IMR-90 (cell line): Measurements from ENCODE around the gene INPP5J. TPM values are rescaled to one million over a fixed set of nuclear protein-coding genes. Genes with fewer than 3 reads are reported as not detected.

Experiments
- ATAC-seq: fragments of 200-7000 bp; cut with Tn5 transposase; 2 replicates; pipeline ENCODE4 v1.9.1; 2020; ENCODE audit warnings: low read depth, mild to moderate bottlenecking, moderate library complexity
- BruUV-seq: library from RNA; stranded (reverse); fragments of 400-500 nt; replicated peaks from 2 replicates; lab custom pipeline; 2021; lab: Mats Ljungman, UMichigan
- CTCF ChIA-PET: fragments of 300-600 bp; formaldehyde crosslinking; extraction: SDS; loops from one replicate; lab custom pipeline; 2021; ENCODE audit warnings: antibody characterized with exemption; lab: Yijun Ruan, JAX
- POLR2A ChIA-PET: fragments of 300-600 bp; sonication (Branson Sonifier 250); formaldehyde crosslinking; loops from one replicate; lab custom pipeline; 2022; ENCODE audit warnings: antibody characterized with exemption; ENCODE audit not compliant: unreplicated experiment; lab: Charles Lee
- DNase-seq: peaks from one replicate; pipeline ENCODE4 v3.0.0; 2013
- H2AFZ ChIP-seq: replicated peaks from 2 replicates; pipeline ENCODE3; 2013; ENCODE audit warnings: low read length, mild to moderate bottlenecking; ENCODE audit not compliant: poor library complexity
- H2AK5ac ChIP-seq: 2 replicates; pipeline ENCODE4 v1.6.1; 2013; ENCODE audit warnings: low read depth, low read length, inconsistent platforms
- H2AK9ac ChIP-seq: replicated peaks from 2 replicates; pipeline ENCODE3; 2013; ENCODE audit warnings: mild to moderate bottlenecking, low read depth, low read length, moderate library complexity; ENCODE audit not compliant: poor library complexity
- H2BK120ac ChIP-seq: 2 replicates; pipeline ENCODE4 v1.6.1; 2013; ENCODE audit warnings: low read depth, low read length, inconsistent platforms
- H2BK15ac ChIP-seq: 3 replicates; pipeline ENCODE4 v1.6.1; 2013; ENCODE audit warnings: low read depth, low read length, inconsistent platforms
- H2BK20ac ChIP-seq: 2 replicates; pipeline ENCODE4 v1.6.1; 2013; ENCODE audit warnings: low read depth, mild to moderate bottlenecking, inconsistent platforms, low read length, moderate library complexity
- H2BK5ac ChIP-seq: 2 replicates; pipeline ENCODE4 v1.6.1; 2013; ENCODE audit warnings: mild to moderate bottlenecking, low read depth, low read length, inconsistent platforms; ENCODE audit not compliant: poor library complexity, severe bottlenecking
- H3K14ac ChIP-seq: replicated peaks from 2 replicates; pipeline ENCODE4 v1.6.1; 2013; ENCODE audit warnings: low read depth, low read length, inconsistent platforms
- H3K18ac ChIP-seq: 2 replicates; pipeline ENCODE4 v1.6.1; 2013; ENCODE audit warnings: low read depth, low read length, control low read depth
- H3K23ac ChIP-seq: 2 replicates; pipeline ENCODE4 v1.6.1; 2013; ENCODE audit warnings: low read depth, low read length, inconsistent platforms
- H3K27ac ChIP-seq: 2 replicates; pipeline ENCODE4 v1.5.1; 2013; ENCODE audit warnings: mild to moderate bottlenecking, control low read depth, low read length; ENCODE audit not compliant: insufficient read depth
- H3K27me3 ChIP-seq: 2 replicates; pipeline ENCODE4 v1.6.1; 2013; ENCODE audit warnings: low read length; ENCODE audit not compliant: control insufficient read depth, insufficient read depth
- H3K36me3 ChIP-seq: 2 replicates; pipeline ENCODE4 v1.6.1; 2013; ENCODE audit warnings: low read length, mixed read lengths; ENCODE audit not compliant: control insufficient read depth, insufficient read depth
- H3K4ac ChIP-seq: 2 replicates; pipeline ENCODE4 v1.6.1; 2013; ENCODE audit warnings: low read depth, low read length, inconsistent platforms
- H3K4me1 ChIP-seq: 2 replicates; pipeline ENCODE4 v1.6.1; 2013; ENCODE audit warnings: low read length, mixed read lengths; ENCODE audit not compliant: control insufficient read depth, insufficient read depth
- H3K4me2 ChIP-seq: 2 replicates; pipeline ENCODE4 v1.6.1; 2013; ENCODE audit warnings: low read depth, mild to moderate bottlenecking, control low read depth, low read length, moderate library complexity
- H3K4me3 ChIP-seq: 2 replicates; pipeline ENCODE4 v1.5.1; 2013; ENCODE audit warnings: low read depth, mild to moderate bottlenecking, control low read depth, low read length, moderate library complexity; ENCODE audit not compliant: insufficient read depth
- H3K56ac ChIP-seq: 2 replicates; pipeline ENCODE4 v1.6.1; 2013; ENCODE audit warnings: low read length, inconsistent platforms; ENCODE audit not compliant: insufficient read depth; ENCODE audit errors: extremely low read depth
- H3K79me1 ChIP-seq, 2 experiments: 2 replicates each; pipeline ENCODE4 v1.6.1; 2013; ENCODE audit warnings: low read length in 2 of 2, inconsistent platforms in 1 of 2, low read depth in 1 of 2
- H3K9ac ChIP-seq: 2 replicates; pipeline ENCODE4 v1.6.1; 2013; ENCODE audit warnings: low read depth, low read length, control low read depth
- H3K9me1 ChIP-seq: 2 replicates; pipeline ENCODE4 v1.6.1; 2013; ENCODE audit warnings: low read length, inconsistent platforms; ENCODE audit not compliant: insufficient read depth
- H3K9me3 ChIP-seq: 2 replicates; pipeline ENCODE4 v1.6.1; 2013; ENCODE audit warnings: low read length; ENCODE audit not compliant: control insufficient read depth, insufficient read depth
- H4K20me1 ChIP-seq: 2 replicates; pipeline ENCODE4 v1.6.1; 2013; ENCODE audit warnings: low read length, inconsistent platforms; ENCODE audit not compliant: insufficient read depth
- H4K5ac ChIP-seq: 2 replicates; pipeline ENCODE4 v1.6.1; 2013; ENCODE audit warnings: mild to moderate bottlenecking, low read depth, low read length, control low read depth
- H4K8ac ChIP-seq, 2 experiments: 2 replicates each; pipeline ENCODE4 v1.6.1; 2013; ENCODE audit warnings: low read depth in 2 of 2, low read length in 2 of 2, control low read depth in 1 of 2, inconsistent platforms in 1 of 2
- H4K91ac ChIP-seq: 2 replicates; pipeline ENCODE4 v1.6.1; 2013; ENCODE audit warnings: low read depth, low read length, inconsistent platforms; ENCODE audit not compliant: insufficient read depth
- BHLHE40 ChIP-seq: fragments of 150-350 bp; IDR thresholded peaks from 2 replicates; pipeline ENCODE4 v1.6.1; 2016; ENCODE audit warnings: mild to moderate bottlenecking, low read depth, low read length
- CEBPB ChIP-seq: IDR thresholded peaks from 2 replicates; pipeline ENCODE4 v1.6.1; 2012; ENCODE audit warnings: low read depth, low read length, improper control_type of control experiment
- CHD1 ChIP-seq: IDR thresholded peaks from 2 replicates; pipeline ENCODE4 v1.6.1; 2012; ENCODE audit warnings: low read depth, low read length, improper control_type of control experiment
- FOS ChIP-seq: fragments of 150-350 bp; IDR thresholded peaks from 2 replicates; pipeline ENCODE4 v1.6.1; 2016; ENCODE audit warnings: low read depth, low read length
- MAFK ChIP-seq: IDR thresholded peaks from 2 replicates; pipeline ENCODE4 v1.6.1; 2012; ENCODE audit warnings: low read depth, low read length, improper control_type of control experiment
- MAZ ChIP-seq: IDR thresholded peaks from 2 replicates; pipeline ENCODE4 v1.6.1; 2012; ENCODE audit warnings: low read depth, mild to moderate bottlenecking, low read length, improper control_type of control experiment, moderate library complexity, borderline replicate concordance
- MXI1 ChIP-seq: IDR thresholded peaks from 2 replicates; pipeline ENCODE4 v1.6.1; 2012; ENCODE audit warnings: low read depth, mild to moderate bottlenecking, low read length, moderate library complexity, borderline replicate concordance
- NFE2L2 ChIP-seq: fragments of 150-350 bp; IDR thresholded peaks from 2 replicates; pipeline ENCODE4 v1.6.1; 2016; ENCODE audit warnings: low read depth, mild to moderate bottlenecking, low read length
- POLR2A ChIP-seq: IDR thresholded peaks from 2 replicates; pipeline ENCODE4 v1.6.1; 2012; ENCODE audit warnings: mild to moderate bottlenecking, low read depth, low read length
- RAD21 ChIP-seq: IDR thresholded peaks from 2 replicates; pipeline ENCODE4 v1.6.1; 2012; ENCODE audit warnings: low read length, improper control_type of control experiment
- RCOR1 ChIP-seq: IDR thresholded peaks from 2 replicates; pipeline ENCODE4 v1.6.1; 2012; ENCODE audit warnings: mild to moderate bottlenecking, low read length, improper control_type of control experiment; ENCODE audit not compliant: insufficient replicate concordance
- RFX5 ChIP-seq: IDR thresholded peaks from 2 replicates; pipeline ENCODE4 v1.8.0; 2012; ENCODE audit warnings: low read depth, mild to moderate bottlenecking, low read length, moderate library complexity
- SMC3 ChIP-seq: fragments of 150-350 bp; IDR thresholded peaks from 2 replicates; pipeline ENCODE4 v1.6.1; 2016; ENCODE audit warnings: low read depth, mild to moderate bottlenecking, antibody characterized with exemption, low read length, moderate library complexity
- WGBS, 2 experiments: methylation state at CpG; one replicate each; pipeline versions ENCODE4 v1.1.5 to v1.1.7; 2013; ENCODE audit warnings: missing lambda C conversion rate in 2 of 2; ENCODE audit not compliant: insufficient read length in 1 of 2; ENCODE audit errors: extremely low coverage in 2 of 2; 5-methylcytosine and 5-hydroxymethylcytosine counted together
- dilution Hi-C: fragments of 300-500 bp; cut with HindIII; formaldehyde crosslinking; loops from one replicate; pipeline ENCODE4 v1.14.3; 2018; ENCODE audit warnings: low sequenced_read_pairs; ENCODE audit not compliant: unreplicated experiment
- in situ Hi-C: fragments of 300-500 bp; cut with MboI; formaldehyde crosslinking; loops from 3 replicates; pipeline ENCODE4 v1.14.3; 2019; ENCODE audit warnings: low sequenced_read_pairs, inconsistent platforms, mixed read lengths
- intact Hi-C: fragments of 100-400 bp; cut with micrococcal nuclease; formaldehyde crosslinking; loops from 2 replicates; pipeline ENCODE4 v1.10.0; 2022
- polyA plus RNA-seq, 3 experiments: library from polyadenylated mRNA; depleted of rRNA; stranded (reverse); fragments of >200 nt; gene quantifications; 2 replicates each; pipeline ENCODE4 v1.2.3, GENCODE V29; 2012; ENCODE audit warnings: low replicate concordance in 1 of 3
- total RNA-seq: library from RNA; depleted of rRNA; stranded (reverse); fragments of >200 nt; gene quantifications from 2 replicates; pipeline ENCODE4 v1.2.3, GENCODE V29; 2012
- TF ChIP-seq, protein P1 (sequence below): conservative IDR thresholded peaks from 2 replicates; pipeline ENCODE4 v1.5.1; 2012; ENCODE audit warnings: mild to moderate bottlenecking, low read depth, low read length, improper control_type of control experiment
- TF ChIP-seq, protein P2 (sequence below): fragments of 150-350 bp; IDR thresholded peaks from 2 replicates; pipeline ENCODE4 v1.6.1; 2017; ENCODE audit warnings: mild to moderate bottlenecking, antibody characterized with exemption, low read length, low read depth

Gene INPP5J
- total and polyA plus RNA-seq, 2 of the 4 experiments (the other 2 are of a cell fraction) = 0.36 to 2.2 TPM

GRCh38 chr22:31080848-31081649 is 41.7 kb upstream of the INPP5J start, which contains the start of gene SMTN:
TSS of gene SMTN (plus strand) at chr22:31081318. CDS start at chr22:31083259, 1,941 bp downstream.
- BruUV-seq = TSS peak; percentile 71
- no peaks in the 10 kb centered on the region for H3K9me3 ChIP-seq
- H3K56ac ChIP-seq = peak within 1 kb of the TSS; percentile 89
- intact Hi-C loops (loop anchor here (1.0 to 2.0 kb wide), 2 partner anchors 18 to 42 kb away; no protein-coding TSS in a partner anchor), dilution Hi-C loops (no loop called here), in situ Hi-C loops (no loop called here)
- peaks cover 7% of the 10 kb centered on the region; the same call in 1 of the 2 replicates for H3K36me3 ChIP-seq
- H4K20me1 ChIP-seq = no peaks in the 10 kb centered on the region; the same call in 1 of the 2 replicates
- peak within 1 kb of the TSS; percentile 96 for H3K23ac ChIP-seq
- H3K27ac ChIP-seq = peak within 1 kb of the TSS; percentile 83
- H4K8ac ChIP-seq = peak within 1 kb of the TSS; percentile 33 to 79
- peak within 1 kb of the TSS; percentile 77 for H4K91ac ChIP-seq
- peak within 1 kb of the TSS; percentile 95 for H3K9ac ChIP-seq
- H3K27me3 ChIP-seq = no peaks in the 10 kb centered on the region
- ChIA-PET POLR2A (interaction anchor here (0.6 to 1.0 kb wide), 3 partner anchors 42 to 116 kb away, joined by 3 to 4 read pairs (median 3); partner anchors contain the start of gene TUG1), CTCF (no interaction called here)
- peaks cover 18% of the 10 kb centered on the region for H3K9me1 ChIP-seq
- 0% methylated on average over 15 of the region's 63 CpGs; no CpG with 5 or more reads in 1 of the 2 experiments for WGBS, 2 experiments
- H3K14ac ChIP-seq = peak within 1 kb of the TSS; percentile 93
- peak within 1 kb of the TSS; percentile 97 for H2AK5ac ChIP-seq
- H4K5ac ChIP-seq = peak within 1 kb of the TSS; percentile 43
- peak within 1 kb of the TSS; percentile 64; the same call in 2 of the 3 replicates for H2BK15ac ChIP-seq
- peak within 1 kb of the TSS; percentile 89 for H2BK5ac ChIP-seq
- H3K79me1 ChIP-seq = peaks cover 25 to 55% of the 10 kb centered on the region in 2 experiments
- peak within 1 kb of the TSS; percentile 44 for H3K18ac ChIP-seq
- H2AFZ ChIP-seq = peak within 1 kb of the TSS; percentile 91
- peak within 1 kb of the TSS; percentile 94 for H2BK120ac ChIP-seq
- H3K4me3 ChIP-seq = peak within 1 kb of the TSS; percentile 71
- peak within 1 kb of the TSS; percentile 94 for H3K4ac ChIP-seq
- peaks cover 26% of the 10 kb centered on the region for H3K4me1 ChIP-seq
- peak within 1 kb of the TSS; percentile 99 for H2AK9ac ChIP-seq
- peak; percentile 85 for DNase-seq
- peak within 1 kb of the TSS; percentile 85 for H3K4me2 ChIP-seq
- peak within 1 kb of the TSS; percentile 57; the same call in 1 of the 2 replicates for H2BK20ac ChIP-seq
- ATAC-seq = peak; percentile 76
- TF ChIP-seq, protein P1, sequence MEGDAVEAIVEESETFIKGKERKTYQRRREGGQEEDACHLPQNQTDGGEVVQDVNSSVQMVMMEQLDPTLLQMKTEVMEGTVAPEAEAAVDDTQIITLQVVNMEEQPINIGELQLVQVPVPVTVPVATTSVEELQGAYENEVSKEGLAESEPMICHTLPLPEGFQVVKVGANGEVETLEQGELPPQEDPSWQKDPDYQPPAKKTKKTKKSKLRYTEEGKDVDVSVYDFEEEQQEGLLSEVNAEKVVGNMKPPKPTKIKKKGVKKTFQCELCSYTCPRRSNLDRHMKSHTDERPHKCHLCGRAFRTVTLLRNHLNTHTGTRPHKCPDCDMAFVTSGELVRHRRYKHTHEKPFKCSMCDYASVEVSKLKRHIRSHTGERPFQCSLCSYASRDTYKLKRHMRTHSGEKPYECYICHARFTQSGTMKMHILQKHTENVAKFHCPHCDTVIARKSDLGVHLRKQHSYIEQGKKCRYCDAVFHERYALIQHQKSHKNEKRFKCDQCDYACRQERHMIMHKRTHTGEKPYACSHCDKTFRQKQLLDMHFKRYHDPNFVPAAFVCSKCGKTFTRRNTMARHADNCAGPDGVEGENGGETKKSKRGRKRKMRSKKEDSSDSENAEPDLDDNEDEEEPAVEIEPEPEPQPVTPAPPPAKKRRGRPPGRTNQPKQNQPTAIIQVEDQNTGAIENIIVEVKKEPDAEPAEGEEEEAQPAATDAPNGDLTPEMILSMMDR = no peak
- TF ChIP-seq MXI1 (peak; percentile 79), CEBPB (no peak), MAZ (peak; percentile 68; the same call in 1 of the 2 replicates), CHD1 (0 out of 2 replicates have a peak, but pooled peaks have one; percentile 0), RCOR1 (no peak), NFE2L2 (no peak), POLR2A (peak; percentile 97), BHLHE40 (peak; percentile 95), FOS (no peak), MAFK (no peak), RAD21 (no peak), RFX5 (no peak), SMC3 (no peak)
- TF ChIP-seq, protein P2, sequence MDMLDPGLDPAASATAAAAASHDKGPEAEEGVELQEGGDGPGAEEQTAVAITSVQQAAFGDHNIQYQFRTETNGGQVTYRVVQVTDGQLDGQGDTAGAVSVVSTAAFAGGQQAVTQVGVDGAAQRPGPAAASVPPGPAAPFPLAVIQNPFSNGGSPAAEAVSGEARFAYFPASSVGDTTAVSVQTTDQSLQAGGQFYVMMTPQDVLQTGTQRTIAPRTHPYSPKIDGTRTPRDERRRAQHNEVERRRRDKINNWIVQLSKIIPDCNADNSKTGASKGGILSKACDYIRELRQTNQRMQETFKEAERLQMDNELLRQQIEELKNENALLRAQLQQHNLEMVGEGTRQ = 0 out of 2 replicates have a peak, but pooled peaks have one; percentile 14
